ENCODE data around the gene PTMA. TPM values are rescaled to one million over a fixed set of nuclear protein-coding genes. Genes with fewer than 3 reads are reported as not detected.

The PTMA gene
- total and polyA plus RNA-seq, 9 of the 15 experiments (the other 6 are each of a cell fraction or from before 2014, with no cell fraction given): 429 to 2,322 (median 1,578) TPM

GRCh38 chr2:231707927-231708772 is at the start of gene PTMA (continued):
- TF ChIP-seq, protein P1, sequence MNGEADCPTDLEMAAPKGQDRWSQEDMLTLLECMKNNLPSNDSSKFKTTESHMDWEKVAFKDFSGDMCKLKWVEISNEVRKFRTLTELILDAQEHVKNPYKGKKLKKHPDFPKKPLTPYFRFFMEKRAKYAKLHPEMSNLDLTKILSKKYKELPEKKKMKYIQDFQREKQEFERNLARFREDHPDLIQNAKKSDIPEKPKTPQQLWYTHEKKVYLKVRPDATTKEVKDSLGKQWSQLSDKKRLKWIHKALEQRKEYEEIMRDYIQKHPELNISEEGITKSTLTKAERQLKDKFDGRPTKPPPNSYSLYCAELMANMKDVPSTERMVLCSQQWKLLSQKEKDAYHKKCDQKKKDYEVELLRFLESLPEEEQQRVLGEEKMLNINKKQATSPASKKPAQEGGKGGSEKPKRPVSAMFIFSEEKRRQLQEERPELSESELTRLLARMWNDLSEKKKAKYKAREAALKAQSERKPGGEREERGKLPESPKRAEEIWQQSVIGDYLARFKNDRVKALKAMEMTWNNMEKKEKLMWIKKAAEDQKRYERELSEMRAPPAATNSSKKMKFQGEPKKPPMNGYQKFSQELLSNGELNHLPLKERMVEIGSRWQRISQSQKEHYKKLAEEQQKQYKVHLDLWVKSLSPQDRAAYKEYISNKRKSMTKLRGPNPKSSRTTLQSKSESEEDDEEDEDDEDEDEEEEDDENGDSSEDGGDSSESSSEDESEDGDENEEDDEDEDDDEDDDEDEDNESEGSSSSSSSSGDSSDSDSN (IDR thresholded peaks at IDR 0.05; ENCODE audit: borderline replicate concordance in 1 of 2, low read depth in 2 of 2, low read length in 2 of 2): no peak
- TF ChIP-seq NR4A1 (CRISPR knock-in tag; IDR thresholded peaks at IDR 0.05): no peak
- no peak for TF ChIP-seq NR4A1 (tag; IDR thresholded peaks at IDR 0.05)
- peak; percentile 71 for TF ChIP-seq ASH1L (IDR thresholded peaks at IDR 0.05; ENCODE audit: borderline replicate concordance, low read depth, partially characterized antibody)
- no peak for TF ChIP-seq ARID3A (IDR thresholded peaks at IDR 0.05; ENCODE audit: borderline replicate concordance, low read depth, low read length)
- no peak for TF ChIP-seq ZNF77 (CRISPR knock-in tag; IDR thresholded peaks at IDR 0.05)
- no peak for TF ChIP-seq RFX1 (IDR thresholded peaks at IDR 0.05)
- 0 out of 4 replicates have a peak, but pooled peaks of 1 of the 2 experiments have one; percentile 10 for TF ChIP-seq RCOR1 (IDR thresholded peaks at IDR 0.05; ENCODE audit: borderline replicate concordance in 1 of 2, low read depth in 2 of 2, low read length in 2 of 2)
- no peak for TF ChIP-seq ILK (tag; IDR thresholded peaks at IDR 0.05; ENCODE audit: borderline replicate concordance, low read depth)
- no peak for TF ChIP-seq HOMEZ (CRISPR knock-in tag; IDR thresholded peaks at IDR 0.05)
- TF ChIP-seq SOX6 (IDR thresholded peaks at IDR 0.05): peak; percentile 100
- peak; percentile 59 for TF ChIP-seq ZNF592 (IDR thresholded peaks at IDR 0.05)
- no peak for TF ChIP-seq STAG1 (CRISPR knock-in tag; IDR thresholded peaks at IDR 0.05; ENCODE audit: borderline replicate concordance)
- no peak; the same call in 1 of the 2 replicates for TF ChIP-seq ZNF644 (tag; IDR thresholded peaks at IDR 0.05; ENCODE audit: low read depth)
- TF ChIP-seq NRF1 (conservative IDR thresholded peaks at IDR 0.05 in 1 of 2, IDR thresholded peaks at IDR 0.05 in 1 of 2): peak; percentile 95 to 96
- no peak for TF ChIP-seq EHMT2 (IDR thresholded peaks at IDR 0.05)
- no peak for TF ChIP-seq ZNF668 (CRISPR knock-in tag; IDR thresholded peaks at IDR 0.05)

All from K562 (cell line).